Nephron (organoid): ENCODE data around the gene ATG2A.

Experiments used
- H3K27ac Mint-ChIP-seq, 3 experiments: 2 replicates each; pipeline ENCODE4 v1.8.0; 2020; ENCODE audit warnings: mixed read lengths in 3 of 3, mild to moderate bottlenecking in 2 of 3, moderate library complexity in 1 of 3
- H3K27me3 Mint-ChIP-seq: 2 replicates; pipeline ENCODE4 v1.8.0; 2021; ENCODE audit warnings: low read depth, mild to moderate bottlenecking, moderate library complexity, mixed read lengths
- H3K36me3 Mint-ChIP-seq: 2 replicates; pipeline ENCODE4 v1.8.0; 2020; ENCODE audit warnings: low read depth, mixed read lengths
- H3K4me1 Mint-ChIP-seq: 2 replicates; pipeline ENCODE4 v1.8.0; 2020; ENCODE audit warnings: mixed read lengths
- H3K4me3 Mint-ChIP-seq, 3 experiments: 2 replicates each; pipeline ENCODE4 v1.8.0; 2020; ENCODE audit warnings: mild to moderate bottlenecking in 3 of 3, mixed read lengths in 3 of 3, moderate library complexity in 2 of 3
- H3K9me3 Mint-ChIP-seq: 2 replicates; pipeline ENCODE4 v1.8.0; 2020; ENCODE audit warnings: mixed read lengths
- CTCF ChIP-seq, 3 experiments: fragments of 200-600 bp; sonication (generic); IDR thresholded peaks; one replicate each; pipeline ENCODE4 v1.5.0; 2021; ENCODE audit warnings: antibody characterized with exemption in 3 of 3; ENCODE audit not compliant: unreplicated experiment in 3 of 3

The ATG2A gene

DNA sequence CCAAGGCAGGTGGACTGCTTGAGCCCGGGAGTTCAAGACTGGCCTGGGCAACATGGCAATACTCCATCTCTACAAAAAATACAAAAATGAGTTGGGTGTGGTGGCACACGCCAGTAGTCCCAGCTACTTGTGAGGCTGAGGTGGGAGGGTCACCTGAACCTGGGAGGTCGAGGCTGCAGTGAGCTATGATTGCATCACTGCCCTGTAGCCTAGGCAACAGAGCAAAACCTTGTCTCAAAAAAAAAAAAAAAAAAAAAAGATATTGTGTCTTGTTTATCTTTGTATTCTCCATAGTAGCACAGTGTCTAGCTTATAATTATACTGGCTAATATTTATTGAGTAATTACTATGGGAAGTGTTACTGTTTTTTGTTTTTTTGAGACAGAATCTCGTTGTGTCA is 34.5 kb upstream of the ATG2A start:
- H3K9me3 Mint-ChIP-seq = no peaks in the 10 kb centered on the region
- H3K27me3 Mint-ChIP-seq = peaks cover 10% of the 10 kb centered on the region
- no peak overlapping the region for H3K27ac Mint-ChIP-seq
- H3K36me3 Mint-ChIP-seq = no peaks in the 10 kb centered on the region
- TF ChIP-seq CTCF (IDR thresholded peaks at IDR 0.05; ENCODE audit: unreplicated experiment in 3 of 3) = no peak
- H3K4me3 Mint-ChIP-seq = no peak overlapping the region
- H3K4me1 Mint-ChIP-seq = no peaks in the 10 kb centered on the region

DNA sequence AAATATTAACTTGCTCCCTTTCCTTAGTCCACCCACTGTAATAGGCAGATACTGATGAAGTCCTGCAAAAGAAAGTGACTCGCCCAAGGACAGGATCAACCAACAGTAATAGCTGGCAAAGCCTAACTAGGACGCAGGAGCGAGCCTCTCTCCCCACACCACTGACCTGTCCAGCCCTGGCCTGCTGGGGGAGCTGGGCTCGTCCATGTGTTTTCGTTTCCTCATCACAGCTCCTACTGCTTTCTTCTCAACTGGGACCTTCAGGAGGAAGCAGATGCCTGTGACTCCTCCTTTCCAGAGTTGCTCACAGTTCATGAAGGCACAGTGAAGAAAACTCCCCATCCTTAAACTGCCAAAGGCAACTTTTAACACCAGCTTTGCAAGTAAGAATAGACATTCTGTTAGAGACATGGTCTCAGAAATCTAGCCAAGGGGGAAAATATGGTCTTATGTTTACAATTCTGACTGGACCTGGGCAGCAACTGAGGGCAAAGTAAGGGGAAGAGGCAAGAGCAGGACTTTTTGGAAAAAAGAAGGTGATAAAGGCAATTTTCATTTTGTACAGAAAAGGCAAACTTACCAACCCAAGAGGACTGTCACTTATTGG is 30.3 kb upstream of the ATG2A start:
- H3K4me1 Mint-ChIP-seq = no peaks in the 10 kb centered on the region

GRCh38 chr11:64936539-64936938 is 19.5 kb upstream of the ATG2A start:
- no peak overlapping the region for H3K4me3 Mint-ChIP-seq
- peaks cover 31% of the 10 kb centered on the region for H3K4me1 Mint-ChIP-seq
- H3K27me3 Mint-ChIP-seq = peaks cover 4% of the 10 kb centered on the region
- TF ChIP-seq CTCF (IDR thresholded peaks at IDR 0.05; ENCODE audit: unreplicated experiment in 3 of 3) = no peak
- H3K9me3 Mint-ChIP-seq = no peaks in the 10 kb centered on the region
- peak overlapping the region in 1 of 3 experiments; percentile 33 for H3K27ac Mint-ChIP-seq
- H3K36me3 Mint-ChIP-seq = peaks cover 16% of the 10 kb centered on the region

More for the DNA sequence above, 30.3 kb upstream of the ATG2A start:
- Mint-ChIP-seq H3K27ac (no peak overlapping the region), H3K36me3 (no peaks in the 10 kb centered on the region), H3K9me3 (no peaks in the 10 kb centered on the region), H3K27me3 (peaks cover 16% of the 10 kb centered on the region), H3K4me3 (no peak overlapping the region)
- no peak for TF ChIP-seq CTCF (IDR thresholded peaks at IDR 0.05; ENCODE audit: unreplicated experiment in 3 of 3)

DNA sequence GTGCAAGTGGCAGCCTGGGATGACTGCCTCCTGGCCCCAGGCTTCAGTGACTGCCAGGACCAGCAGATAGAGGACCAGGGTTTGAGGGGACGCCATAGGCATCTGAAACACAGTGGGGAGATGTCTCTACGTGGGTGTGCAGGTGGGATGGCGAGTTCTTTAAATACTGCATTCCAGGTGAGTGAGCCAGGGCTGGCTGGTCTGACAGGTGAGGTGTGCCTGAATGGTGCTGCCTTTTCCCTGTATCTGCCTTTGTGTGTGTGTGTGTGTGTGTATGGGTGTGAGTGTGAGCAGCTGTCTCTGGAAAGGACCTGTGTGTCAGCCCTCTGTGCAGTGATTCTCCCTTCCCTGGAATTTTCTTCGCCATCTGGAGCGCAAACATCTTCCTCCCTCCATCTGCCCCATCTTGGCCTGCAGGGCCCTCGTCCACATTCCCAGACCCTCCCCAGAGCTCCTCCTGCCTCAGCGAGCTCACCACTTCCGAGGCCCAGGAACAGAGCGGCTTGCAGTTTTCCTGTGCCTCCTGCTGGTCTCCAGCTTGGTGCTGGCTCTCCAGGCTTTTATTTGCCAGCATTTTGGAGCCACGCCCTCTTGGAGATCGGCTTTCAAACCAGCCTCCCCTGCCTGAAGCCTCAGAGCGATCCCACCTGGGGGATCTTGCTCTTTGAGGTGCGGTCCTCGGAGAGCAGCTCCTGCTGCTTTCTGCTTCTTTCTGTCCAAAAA is 18.5 kb upstream of the ATG2A start, which contains the start of gene GPHA2:
TSS of gene GPHA2 (minus strand) at position 535 of the 723 bp plus-strand sequence. CDS start at position 102, 433 bp downstream.
- Mint-ChIP-seq H3K4me1 (peaks cover 31% of the 10 kb centered on the region), H3K4me3 (peak within 1 kb of the TSS; percentile 5 to 52 (median 35)), H3K9me3 (no peaks in the 10 kb centered on the region), H3K36me3 (peaks cover 26% of the 10 kb centered on the region), H3K27ac (peak within 1 kb of the TSS; percentile 53 to 89 (median 56)), H3K27me3 (no peaks in the 10 kb centered on the region)
- no peak for TF ChIP-seq CTCF (IDR thresholded peaks at IDR 0.05; ENCODE audit: unreplicated experiment in 3 of 3)

- Mint-ChIP-seq H3K27me3 (no peaks in the 10 kb centered on the region), H3K4me3 (no peak overlapping the region), H3K4me1 (peaks cover 31% of the 10 kb centered on the region), H3K36me3 (peaks cover 33% of the 10 kb centered on the region), H3K27ac (peak overlapping the region; percentile 43 to 56 (median 53)), H3K9me3 (no peaks in the 10 kb centered on the region)
- no peak for TF ChIP-seq CTCF (IDR thresholded peaks at IDR 0.05; ENCODE audit: unreplicated experiment in 3 of 3)
Observed at GRCh38 chr11:64934682-64935358, 17.8 kb upstream of the ATG2A start.
